PC-9 (cell line): ENCODE results near the gene RNF19B.

Source experiments
- EZH2 ChIP-seq: fragments of 200-600 bp; sonication (generic); IDR thresholded peaks from 2 replicates; pipeline ENCODE4 v1.8.0; 2017; ENCODE audit warnings: antibody characterized with exemption, low read depth
- TF ChIP-seq, protein P1 (sequence below): fragments of 200-600 bp; sonication (generic); conservative IDR thresholded peaks from 2 replicates; pipeline ENCODE4 v1.6.1; 2017; ENCODE audit warnings: mixed run types, antibody characterized with exemption, mild to moderate bottlenecking, moderate library complexity

GRCh38 chr1:32990887-32991286 is 26.3 kb upstream of the RNF19B start:
- no peak for TF ChIP-seq EZH2
- TF ChIP-seq, protein P1, sequence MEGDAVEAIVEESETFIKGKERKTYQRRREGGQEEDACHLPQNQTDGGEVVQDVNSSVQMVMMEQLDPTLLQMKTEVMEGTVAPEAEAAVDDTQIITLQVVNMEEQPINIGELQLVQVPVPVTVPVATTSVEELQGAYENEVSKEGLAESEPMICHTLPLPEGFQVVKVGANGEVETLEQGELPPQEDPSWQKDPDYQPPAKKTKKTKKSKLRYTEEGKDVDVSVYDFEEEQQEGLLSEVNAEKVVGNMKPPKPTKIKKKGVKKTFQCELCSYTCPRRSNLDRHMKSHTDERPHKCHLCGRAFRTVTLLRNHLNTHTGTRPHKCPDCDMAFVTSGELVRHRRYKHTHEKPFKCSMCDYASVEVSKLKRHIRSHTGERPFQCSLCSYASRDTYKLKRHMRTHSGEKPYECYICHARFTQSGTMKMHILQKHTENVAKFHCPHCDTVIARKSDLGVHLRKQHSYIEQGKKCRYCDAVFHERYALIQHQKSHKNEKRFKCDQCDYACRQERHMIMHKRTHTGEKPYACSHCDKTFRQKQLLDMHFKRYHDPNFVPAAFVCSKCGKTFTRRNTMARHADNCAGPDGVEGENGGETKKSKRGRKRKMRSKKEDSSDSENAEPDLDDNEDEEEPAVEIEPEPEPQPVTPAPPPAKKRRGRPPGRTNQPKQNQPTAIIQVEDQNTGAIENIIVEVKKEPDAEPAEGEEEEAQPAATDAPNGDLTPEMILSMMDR: no peak
